Astrocyte of the cerebellum (primary cell): ENCODE data around the gene ZNF646.

Experiments
- DNase-seq: peaks from one replicate; pipeline ENCODE4 v3.0.0-alpha.2; 2011; ENCODE audit warnings: low read depth
- H3K4me3 ChIP-seq: 2 replicates; pipeline ENCODE4 v1.5.1; 2011; ENCODE audit warnings: mild to moderate bottlenecking, low read depth, low read length, moderate library complexity
- in situ Hi-C: cut with HindIII; loops from 2 replicates; pipeline ENCODE4 v1.10.0; 2017; ENCODE audit warnings: low sequenced_read_pairs
- TF ChIP-seq, protein P1 (sequence below): IDR thresholded peaks from 2 replicates; pipeline ENCODE4 v1.5.1; 2012; ENCODE audit warnings: low read length, low read depth, moderate library complexity, mild to moderate bottlenecking; ENCODE audit errors: missing control alignments

ZNF646 gene, protein sequence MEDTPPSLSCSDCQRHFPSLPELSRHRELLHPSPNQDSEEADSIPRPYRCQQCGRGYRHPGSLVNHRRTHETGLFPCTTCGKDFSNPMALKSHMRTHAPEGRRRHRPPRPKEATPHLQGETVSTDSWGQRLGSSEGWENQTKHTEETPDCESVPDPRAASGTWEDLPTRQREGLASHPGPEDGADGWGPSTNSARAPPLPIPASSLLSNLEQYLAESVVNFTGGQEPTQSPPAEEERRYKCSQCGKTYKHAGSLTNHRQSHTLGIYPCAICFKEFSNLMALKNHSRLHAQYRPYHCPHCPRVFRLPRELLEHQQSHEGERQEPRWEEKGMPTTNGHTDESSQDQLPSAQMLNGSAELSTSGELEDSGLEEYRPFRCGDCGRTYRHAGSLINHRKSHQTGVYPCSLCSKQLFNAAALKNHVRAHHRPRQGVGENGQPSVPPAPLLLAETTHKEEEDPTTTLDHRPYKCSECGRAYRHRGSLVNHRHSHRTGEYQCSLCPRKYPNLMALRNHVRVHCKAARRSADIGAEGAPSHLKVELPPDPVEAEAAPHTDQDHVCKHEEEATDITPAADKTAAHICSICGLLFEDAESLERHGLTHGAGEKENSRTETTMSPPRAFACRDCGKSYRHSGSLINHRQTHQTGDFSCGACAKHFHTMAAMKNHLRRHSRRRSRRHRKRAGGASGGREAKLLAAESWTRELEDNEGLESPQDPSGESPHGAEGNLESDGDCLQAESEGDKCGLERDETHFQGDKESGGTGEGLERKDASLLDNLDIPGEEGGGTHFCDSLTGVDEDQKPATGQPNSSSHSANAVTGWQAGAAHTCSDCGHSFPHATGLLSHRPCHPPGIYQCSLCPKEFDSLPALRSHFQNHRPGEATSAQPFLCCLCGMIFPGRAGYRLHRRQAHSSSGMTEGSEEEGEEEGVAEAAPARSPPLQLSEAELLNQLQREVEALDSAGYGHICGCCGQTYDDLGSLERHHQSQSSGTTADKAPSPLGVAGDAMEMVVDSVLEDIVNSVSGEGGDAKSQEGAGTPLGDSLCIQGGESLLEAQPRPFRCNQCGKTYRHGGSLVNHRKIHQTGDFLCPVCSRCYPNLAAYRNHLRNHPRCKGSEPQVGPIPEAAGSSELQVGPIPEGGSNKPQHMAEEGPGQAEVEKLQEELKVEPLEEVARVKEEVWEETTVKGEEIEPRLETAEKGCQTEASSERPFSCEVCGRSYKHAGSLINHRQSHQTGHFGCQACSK (N-terminal part only)

GRCh38 chr16:31073970-31074813 is at the start of gene ZNF646, which contains the start of gene ZNF668:
Gene ZNF646 (plus strand): TSS chr16:31074422. CDS start chr16:31076325, 1,903 bp downstream.
Gene ZNF668 (minus strand): TSS chr16:31074240. CDS start chr16:31064459, 9,781 bp downstream.
- in situ Hi-C loops = loop anchor here (25.0 kb wide), 1 partner anchor 137 kb away; the partner anchor contains the start of gene ORAI3

GRCh38 chr16:31025339-31025738 is 48.9 kb upstream of the ZNF646 start:
- no peak overlapping the region for H3K4me3 ChIP-seq
- in situ Hi-C loops = no loop called here
- DNase-seq = no peak
- TF ChIP-seq, protein P1, sequence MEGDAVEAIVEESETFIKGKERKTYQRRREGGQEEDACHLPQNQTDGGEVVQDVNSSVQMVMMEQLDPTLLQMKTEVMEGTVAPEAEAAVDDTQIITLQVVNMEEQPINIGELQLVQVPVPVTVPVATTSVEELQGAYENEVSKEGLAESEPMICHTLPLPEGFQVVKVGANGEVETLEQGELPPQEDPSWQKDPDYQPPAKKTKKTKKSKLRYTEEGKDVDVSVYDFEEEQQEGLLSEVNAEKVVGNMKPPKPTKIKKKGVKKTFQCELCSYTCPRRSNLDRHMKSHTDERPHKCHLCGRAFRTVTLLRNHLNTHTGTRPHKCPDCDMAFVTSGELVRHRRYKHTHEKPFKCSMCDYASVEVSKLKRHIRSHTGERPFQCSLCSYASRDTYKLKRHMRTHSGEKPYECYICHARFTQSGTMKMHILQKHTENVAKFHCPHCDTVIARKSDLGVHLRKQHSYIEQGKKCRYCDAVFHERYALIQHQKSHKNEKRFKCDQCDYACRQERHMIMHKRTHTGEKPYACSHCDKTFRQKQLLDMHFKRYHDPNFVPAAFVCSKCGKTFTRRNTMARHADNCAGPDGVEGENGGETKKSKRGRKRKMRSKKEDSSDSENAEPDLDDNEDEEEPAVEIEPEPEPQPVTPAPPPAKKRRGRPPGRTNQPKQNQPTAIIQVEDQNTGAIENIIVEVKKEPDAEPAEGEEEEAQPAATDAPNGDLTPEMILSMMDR = no peak

More at GRCh38 chr16:31073970-31074813, at the start of gene ZNF646, which contains the start of gene ZNF668:
- peak within 1 kb of the TSS; percentile 85 for H3K4me3 ChIP-seq
- DNase-seq = peak; percentile 99
- TF ChIP-seq, protein P1 = no peak

GRCh38 chr16:31029272-31029671 is 45.0 kb upstream of the ZNF646 start:
- TF ChIP-seq, protein P1 = no peak
- in situ Hi-C loops = no loop called here
- DNase-seq = no peak
- no peak overlapping the region for H3K4me3 ChIP-seq

DNA sequence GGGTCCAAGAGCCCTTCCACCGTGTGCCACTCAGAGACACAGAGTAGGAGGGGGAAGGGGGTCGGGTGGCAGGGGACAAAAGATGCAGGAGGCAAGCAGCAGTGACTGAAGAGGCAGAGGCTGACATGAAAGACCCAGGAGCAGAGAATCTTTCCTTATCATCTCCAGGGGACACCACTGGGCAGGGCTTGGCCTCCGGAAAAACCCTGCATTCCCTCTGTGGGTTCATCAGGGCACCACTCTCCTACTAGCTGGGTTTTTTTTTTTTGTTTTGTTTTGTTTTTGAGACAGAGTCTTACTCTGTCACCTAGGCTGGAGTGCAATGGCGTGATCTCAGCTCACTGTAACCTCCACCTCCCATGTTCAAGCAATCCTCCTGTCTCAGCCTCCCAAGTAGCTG is 42.9 kb upstream of the ZNF646 start:
- no peak for DNase-seq
- TF ChIP-seq, protein P1 = no peak
- in situ Hi-C loops = no loop called here
- H3K4me3 ChIP-seq = no peak overlapping the region

GRCh38 chr16:31032736-31033708 is 41.2 kb upstream of the ZNF646 start, which contains the start of gene STX4:
Gene STX4 (plus strand): TSS chr16:31033558. CDS start chr16:31033806, 248 bp downstream.
- in situ Hi-C loops = no loop called here
- H3K4me3 ChIP-seq = peak within 1 kb of the TSS; percentile 73
- DNase-seq = peak; percentile 95
- TF ChIP-seq, protein P1 = no peak
